GM18909 (cell line): ENCODE data around the gene NPB.

Source experiments
- ATAC-seq: cut with Tn5 transposase; IDR thresholded peaks from one replicate; pipeline ENCODE4 v1.9.1; 2021; ENCODE audit warnings: mild to moderate bottlenecking; ENCODE audit not compliant: unreplicated experiment, poor library complexity

NPB gene

DNA sequence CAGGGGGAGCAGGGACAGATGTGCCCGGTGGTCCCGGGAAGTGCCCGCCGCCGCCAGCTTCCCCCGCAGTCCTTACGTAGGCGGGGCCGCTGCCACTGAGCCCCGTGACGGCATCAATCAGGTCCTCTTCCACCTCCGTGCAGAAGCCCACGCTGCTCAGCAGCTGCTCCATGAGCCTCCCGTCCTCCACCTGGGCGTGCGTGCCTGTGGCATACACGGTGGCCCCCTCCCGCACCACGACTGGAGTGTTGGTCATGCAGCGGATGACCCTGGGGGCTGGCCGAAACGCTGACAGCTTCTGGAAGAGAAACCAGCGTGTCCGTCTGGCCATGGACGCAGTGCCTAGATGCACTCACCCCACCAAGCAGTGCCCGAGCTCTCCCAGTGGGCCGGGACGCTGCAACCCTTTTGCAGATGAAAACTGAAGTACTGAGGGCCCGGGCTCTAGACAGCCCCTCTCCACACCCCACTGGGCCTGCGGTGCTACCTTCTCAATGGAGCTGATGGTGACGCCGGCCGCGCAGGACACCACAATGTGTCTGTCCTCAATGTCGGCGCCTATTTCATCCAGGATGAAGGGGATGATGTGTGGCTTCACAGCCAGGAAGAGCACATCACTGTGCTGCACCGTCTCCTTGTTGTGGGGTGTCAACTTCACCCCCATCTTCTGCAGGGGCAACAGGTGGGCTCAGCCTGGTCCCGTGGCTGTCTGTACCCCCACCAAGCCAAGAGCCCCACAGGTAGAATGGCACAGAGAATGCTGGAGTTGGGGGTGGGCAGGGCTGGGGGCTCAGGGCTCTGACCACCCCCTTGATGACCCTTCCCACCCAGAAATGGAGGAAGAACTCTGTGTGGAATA lies 33.0 kb downstream of the NPB start:
- ATAC-seq: no peak

GRCh38 chr17:81935709-81936084 lies 33.7 kb downstream of the NPB start:
- no peak for ATAC-seq

GRCh38 chr17:81939218-81939617 lies 37.2 kb downstream of the NPB start:
- ATAC-seq: no peak

DNA sequence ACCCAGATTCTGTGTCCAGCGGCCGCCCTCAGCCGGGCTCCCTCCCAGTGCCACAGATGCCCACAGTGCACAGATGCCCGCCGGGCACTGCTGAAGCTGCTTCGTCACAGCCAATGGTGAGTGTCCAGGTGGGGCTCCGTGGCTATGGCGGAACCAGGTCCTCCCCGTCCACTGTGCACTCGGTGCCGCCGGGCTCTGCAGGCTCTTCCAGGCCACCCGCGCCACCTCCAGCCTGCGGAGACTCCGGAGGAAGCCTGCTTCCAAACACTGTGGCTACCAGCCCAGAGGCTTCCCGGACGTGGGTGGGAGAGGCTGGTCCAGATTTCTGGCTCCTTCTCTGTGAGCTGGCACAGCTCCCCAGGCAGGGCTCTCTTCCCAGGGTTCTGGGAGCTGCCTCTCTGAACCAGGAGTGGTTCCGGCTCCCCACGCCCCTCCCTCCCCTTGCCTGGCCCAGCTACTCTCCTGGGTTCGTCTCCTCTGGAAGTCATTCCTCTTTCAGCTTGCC lies 37.9 kb downstream of the NPB start:
- ATAC-seq: no peak

- ATAC-seq: no peak
Measured at GRCh38 chr17:81940538-81941483, 38.8 kb downstream of the NPB start.

- ATAC-seq: no peak
Measured at GRCh38 chr17:81941484-81942166, 39.6 kb downstream of the NPB start.

- ATAC-seq: no peak
Measured at GRCh38 chr17:81942167-81942553, 40.1 kb downstream of the NPB start.

GRCh38 chr17:81944858-81945257 lies 42.8 kb downstream of the NPB start:
- no peak for ATAC-seq

DNA sequence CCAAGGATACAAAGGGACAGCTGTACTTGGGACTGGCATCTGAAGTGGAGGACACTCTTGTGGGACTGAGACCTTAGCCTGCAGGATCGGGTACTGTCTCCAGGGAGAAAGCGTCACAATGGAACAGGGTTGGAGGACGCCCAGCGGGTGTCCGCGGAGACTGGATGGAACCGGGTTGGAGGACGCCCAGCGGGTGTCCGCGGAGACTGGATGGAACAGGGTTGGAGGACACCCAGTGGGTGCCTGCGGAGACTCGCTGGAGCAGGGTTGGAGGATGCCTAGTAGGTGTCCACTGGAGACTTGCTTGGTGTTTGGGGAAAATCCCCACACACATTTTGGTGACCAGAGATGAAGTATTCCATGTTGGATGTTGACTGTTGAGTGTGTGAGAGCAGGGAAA lies 45.2 kb downstream of the NPB start, which contains the start of gene MYADML2:
MYADML2 (minus strand) TSS at position 45 of the 400 bp plus-strand sequence. CDS start 5,492 bp downstream, outside the sequence.
- ATAC-seq: no peak

DNA sequence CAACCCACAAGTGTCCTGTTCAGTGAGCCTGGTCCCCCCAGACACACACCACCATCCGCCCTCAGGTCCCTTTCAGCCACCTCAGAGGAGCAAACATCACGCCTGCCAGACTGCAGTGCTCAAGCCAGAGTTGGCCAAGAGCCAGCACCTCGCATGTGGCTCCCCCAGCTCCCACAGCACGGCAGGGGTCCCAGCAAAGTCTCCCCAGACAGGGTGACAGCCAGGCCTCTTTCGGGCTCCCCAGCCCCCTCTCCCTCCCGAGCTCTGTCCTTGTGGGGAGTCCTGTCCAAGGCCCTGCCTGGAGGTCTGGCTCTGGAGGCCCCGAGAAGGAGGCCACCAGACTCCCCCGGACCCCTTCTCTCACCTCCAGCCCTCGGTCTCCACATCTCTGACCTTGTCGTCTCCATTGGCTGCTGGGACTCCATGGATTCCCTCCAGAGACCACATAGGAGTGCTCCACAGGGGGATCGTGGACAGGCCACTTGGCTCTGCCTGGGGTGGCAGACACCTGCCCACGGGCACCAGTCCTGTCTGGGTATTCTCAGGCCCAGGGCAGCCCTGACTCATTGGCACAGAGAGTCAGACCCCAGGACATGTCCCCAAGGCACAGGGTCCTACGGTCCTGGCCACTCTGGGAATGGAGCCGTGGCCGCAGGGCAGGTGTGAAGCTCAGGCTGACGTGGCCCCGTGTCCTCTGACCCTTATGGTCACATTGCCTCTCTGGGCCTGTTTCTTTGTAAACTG lies 46.8 kb downstream of the NPB start:
- ATAC-seq: no peak

- no peak for ATAC-seq
Measured at GRCh38 chr17:81950501-81950900, 48.5 kb downstream of the NPB start.

- no peak for ATAC-seq
Measured at GRCh38 chr17:81951785-81952684, 50.0 kb downstream of the NPB start.
